KG1 (cell line): ENCODE measurements around the gene PKNOX2.

ENCODE experiments used
- DNase-seq: peaks from one replicate; lab custom pipeline; 2025; lab: John Stamatoyannopoulos, UW

The PKNOX2 gene

GRCh38 chr11:125412509-125412908 lies 248.0 kb downstream of the PKNOX2 start:
- DNase-seq: no peak

GRCh38 chr11:125413226-125413625 lies 248.7 kb downstream of the PKNOX2 start:
- no peak for DNase-seq

- DNase-seq: no peak
These were observed 249.6 kb downstream of the PKNOX2 start for GRCh38 chr11:125414121-125414520.

- no peak for DNase-seq
These were observed 252.7 kb downstream of the PKNOX2 start for GRCh38 chr11:125416981-125417935.

- DNase-seq: no peak
These were observed 253.8 kb downstream of the PKNOX2 start for GRCh38 chr11:125418396-125418795.

GRCh38 chr11:125422681-125423080 lies 258.1 kb downstream of the PKNOX2 start:
- DNase-seq: no peak

GRCh38 chr11:125423247-125423849 lies 258.8 kb downstream of the PKNOX2 start:
- DNase-seq: no peak

- no peak for DNase-seq
These were observed 261.1 kb downstream of the PKNOX2 start for GRCh38 chr11:125425601-125426000.

GRCh38 chr11:125426818-125427528 lies 262.4 kb downstream of the PKNOX2 start:
- DNase-seq: no peak

- DNase-seq: no peak
These were observed 264.1 kb downstream of the PKNOX2 start for GRCh38 chr11:125428486-125429173.

- peak; percentile 25 for DNase-seq
These were observed 264.7 kb downstream of the PKNOX2 start for GRCh38 chr11:125429174-125429707.

- no peak for DNase-seq
These were observed 265.5 kb downstream of the PKNOX2 start for GRCh38 chr11:125429807-125430678.

- DNase-seq: no peak
These were observed 266.5 kb downstream of the PKNOX2 start for GRCh38 chr11:125431009-125431408.

GRCh38 chr11:125431481-125431880 lies 266.9 kb downstream of the PKNOX2 start:
- DNase-seq: no peak

GRCh38 chr11:125433454-125434121 lies 269.0 kb downstream of the PKNOX2 start:
- peak; percentile 7 for DNase-seq

GRCh38 chr11:125435461-125436238 lies 271.1 kb downstream of the PKNOX2 start:
- no peak for DNase-seq

- no peak for DNase-seq
These were observed 277.3 kb downstream of the PKNOX2 start for GRCh38 chr11:125441648-125442410.

- no peak for DNase-seq
These were observed 278.4 kb downstream of the PKNOX2 start for GRCh38 chr11:125442946-125443345.
